Measurements from ENCODE around the gene IQSEC1. TPM values are rescaled to one million over a fixed set of nuclear protein-coding genes. Genes with fewer than 3 reads are reported as not detected.
"Not testable (repeated sequence)": the region's sequence is repeated elsewhere in the genome, so short reads cannot be mapped to it uniquely, and the experiment has no call there.

The IQSEC1 gene
- total RNA-seq, 1 donor from 2014 or later, result 59.7 TPM

DNA sequence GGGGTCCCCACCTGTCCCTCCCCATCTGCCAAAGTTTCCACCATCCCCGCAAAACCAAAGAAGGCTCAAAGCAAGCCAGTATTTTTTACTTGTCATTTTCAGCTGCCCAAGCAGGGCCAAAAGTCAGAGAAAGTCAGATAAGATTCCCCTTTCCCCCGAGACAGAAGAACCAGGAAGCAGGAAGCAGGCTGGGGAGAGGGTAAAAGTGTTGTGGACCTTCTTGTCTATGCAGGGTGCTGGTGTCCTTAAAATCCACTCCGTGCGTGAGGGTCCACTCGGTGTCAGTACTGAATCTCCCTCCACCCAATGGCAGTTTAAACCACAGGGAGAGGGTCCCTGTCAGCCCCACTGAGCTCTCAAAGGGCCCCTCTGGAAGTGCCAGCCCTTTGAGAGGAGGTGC is 211.6 kb downstream of the IQSEC1 start:
- intact Hi-C loops (cut with DNase I), result loop anchor here (1.0 kb wide), 1 partner anchor 12 kb away; no protein-coding TSS in a partner anchor
- no peak for DNase-seq (ENCODE audit: low spot score)

DNA sequence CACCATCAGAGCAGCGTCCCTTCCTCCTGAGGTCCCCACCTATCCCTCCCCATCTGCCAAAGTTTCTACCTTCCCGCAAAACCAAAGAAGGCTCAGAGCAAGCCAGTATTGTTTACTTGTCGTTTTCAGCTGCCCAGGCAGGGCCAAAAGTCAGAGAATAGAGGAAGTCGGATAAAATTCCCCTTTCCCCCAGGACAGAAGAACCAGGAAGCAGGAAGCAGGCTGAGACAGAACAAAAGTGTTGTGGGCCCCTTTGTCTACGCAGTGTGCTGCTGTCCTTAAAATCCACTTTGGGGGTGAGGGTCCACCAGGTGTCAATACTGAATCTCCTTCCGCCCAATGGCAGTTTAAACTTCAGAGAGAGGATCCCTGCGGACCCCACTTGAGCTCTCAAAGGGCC is 213.4 kb downstream of the IQSEC1 start:
- intact Hi-C loops (cut with DNase I), result no loop called here

GRCh38 chr3:12856626-12857025 is 216.6 kb downstream of the IQSEC1 start:
- no peak for DNase-seq (ENCODE audit: low spot score)
- intact Hi-C loops (cut with DNase I), result no loop called here

More for the DNA sequence above, 213.4 kb downstream of the IQSEC1 start:
- no peak for DNase-seq (ENCODE audit: low spot score)

- DNase-seq (ENCODE audit: low spot score), result no peak
- intact Hi-C loops (cut with DNase I), result no loop called here
These were observed 218.7 kb downstream of the IQSEC1 start for GRCh38 chr3:12854565-12854964.

DNA sequence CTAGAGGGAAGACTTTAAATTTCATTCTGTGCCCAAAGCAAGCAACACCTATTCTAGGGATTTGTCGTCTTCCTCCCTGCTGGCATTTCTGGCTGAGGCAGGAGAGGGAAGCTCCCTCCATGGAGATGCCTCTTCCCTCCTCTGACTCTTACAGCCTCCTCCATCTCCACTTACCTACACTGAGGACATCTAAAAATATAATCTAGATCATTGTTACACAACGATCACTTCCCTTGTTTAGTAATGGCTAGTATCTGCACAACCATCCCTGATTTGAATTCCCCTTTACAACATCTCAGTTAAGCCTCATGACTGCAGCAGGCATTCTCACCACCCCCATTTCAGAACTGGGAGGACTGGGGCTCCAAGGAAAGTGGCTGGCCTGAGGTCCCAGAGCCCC is 219.4 kb downstream of the IQSEC1 start:
- DNase-seq (ENCODE audit: low spot score); intact Hi-C loops (cut with DNase I): not testable (repeated sequence)

DNA sequence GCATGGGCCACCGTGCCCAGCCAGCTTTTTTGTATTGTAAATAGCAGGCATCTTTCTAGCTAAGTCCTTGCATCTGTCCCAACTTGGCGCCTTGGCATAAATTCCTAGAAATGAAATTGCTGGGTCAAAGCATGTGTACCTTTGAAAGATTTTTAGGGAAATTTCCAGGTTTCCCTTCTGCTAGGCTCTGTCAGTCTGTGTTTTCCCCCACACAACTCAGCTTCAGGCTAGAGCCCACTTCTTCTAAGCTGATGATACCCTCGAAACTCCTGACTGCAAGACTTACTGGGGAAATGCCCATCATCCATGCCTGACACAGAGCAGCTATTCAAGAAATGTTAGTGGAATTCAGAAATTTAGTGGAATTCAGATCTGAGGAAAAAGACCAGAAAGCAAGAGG is 221.0 kb downstream of the IQSEC1 start:
- intact Hi-C loops (cut with DNase I), result no loop called here
- DNase-seq (ENCODE audit: low spot score), result no peak

Other genes starting within 250 kb of the IQSEC1 start
- 722 TPM for gene RPL32, start 231.9 kb downstream of the IQSEC1 start, total RNA-seq

Data from cardiac septum (tissue), 1 donor.